ENCODE results near the gene ABHD6.
"Not testable (repeated sequence)": the region's sequence is repeated elsewhere in the genome, so short reads cannot be mapped to it uniquely, and the experiment has no call there.

ABHD6 gene

GRCh38 chr3:58238830-58239229 lies 1.2 kb downstream of the ABHD6 start:
- H3K4me1 ChIP-seq (ENCODE audit: control insufficient read depth in 1 of 2, insufficient read depth in 1 of 2, low read depth in 1 of 2, low read length in 1 of 2): peaks cover 13% of the 10 kb centered on the region in 2 experiments
- peaks cover 26% of the 10 kb centered on the region for H3K27me3 ChIP-seq
- H3K4me3 ChIP-seq (ENCODE audit: low read depth in 1 of 2, low read length in 1 of 2): no peak overlapping the region
- H3K9me3 ChIP-seq: no peaks in the 10 kb centered on the region
- H3K36me3 ChIP-seq: no peaks in the 10 kb centered on the region
- no peak for TF ChIP-seq CTCF (IDR thresholded peaks at IDR 0.05)
- H3K27ac ChIP-seq: no peak overlapping the region

- Histone ChIP-seq H3K27me3 (peaks cover 19% of the 10 kb centered on the region), H3K27ac (no peak overlapping the region), H3K4me1 (ENCODE audit: control insufficient read depth in 1 of 2, insufficient read depth in 1 of 2, low read depth in 1 of 2, low read length in 1 of 2) (peaks cover 13% of the 10 kb centered on the region in 2 experiments), H3K4me3 (ENCODE audit: low read depth in 1 of 2, low read length in 1 of 2) (no peak overlapping the region), H3K9me3 (no peaks in the 10 kb centered on the region), H3K36me3 (no peaks in the 10 kb centered on the region)
- no peak for TF ChIP-seq CTCF (IDR thresholded peaks at IDR 0.05)
Measured at GRCh38 chr3:58241306-58242044, 3.9 kb downstream of the ABHD6 start.

GRCh38 chr3:58242340-58242739 lies 4.7 kb downstream of the ABHD6 start:
- Histone ChIP-seq H3K27ac (no peak overlapping the region), H3K36me3 (no peaks in the 10 kb centered on the region), H3K9me3 (no peaks in the 10 kb centered on the region), H3K27me3 (peaks cover 12% of the 10 kb centered on the region), H3K4me1 (ENCODE audit: control insufficient read depth in 1 of 2, insufficient read depth in 1 of 2, low read depth in 1 of 2, low read length in 1 of 2) (peaks cover 8% of the 10 kb centered on the region in 2 experiments), H3K4me3 (ENCODE audit: low read depth in 1 of 2, low read length in 1 of 2) (no peak overlapping the region)
- TF ChIP-seq CTCF (IDR thresholded peaks at IDR 0.05): no peak

- not testable (repeated sequence) for H3K9me3 ChIP-seq; H3K4me1 ChIP-seq (ENCODE audit: control insufficient read depth in 1 of 2, insufficient read depth in 1 of 2, low read depth in 1 of 2, low read length in 1 of 2); H3K4me3 ChIP-seq (ENCODE audit: low read depth in 1 of 2, low read length in 1 of 2); H3K27ac ChIP-seq; H3K36me3 ChIP-seq
- peaks cover 11% of the 10 kb centered on the region for H3K27me3 ChIP-seq
Measured at GRCh38 chr3:58242860-58243259, 5.3 kb downstream of the ABHD6 start.

GRCh38 chr3:58243976-58244585 lies 6.5 kb downstream of the ABHD6 start:
- H3K27ac ChIP-seq: no peak overlapping the region
- H3K36me3 ChIP-seq: no peaks in the 10 kb centered on the region
- H3K4me3 ChIP-seq (ENCODE audit: low read depth in 1 of 2, low read length in 1 of 2): no peak overlapping the region
- no peaks in the 10 kb centered on the region for H3K9me3 ChIP-seq
- no peaks in the 10 kb centered on the region for H3K4me1 ChIP-seq (ENCODE audit: control insufficient read depth in 1 of 2, insufficient read depth in 1 of 2, low read depth in 1 of 2, low read length in 1 of 2)
- no peak for TF ChIP-seq CTCF (IDR thresholded peaks at IDR 0.05)
- no peaks in the 10 kb centered on the region for H3K27me3 ChIP-seq

Measured in neutrophil (primary cell).